Gastroesophageal sphincter (tissue), 4 donors: ENCODE measurements around the gene SHISA6. TPM values are rescaled to one million over a fixed set of nuclear protein-coding genes. Genes with fewer than 3 reads are reported as not detected.

Source experiments
- ATAC-seq: fragments of 150-250 bp; one replicate; pipeline ENCODE4 v1.9.1; 2016; ENCODE audit warnings: mild to moderate bottlenecking, moderate library complexity
- H3K27ac ChIP-seq, 4 donors: fragments of 200-600 bp; sonication (generic) in 3 of 4; 1 replicate in 3 of 4; 2 replicates in 1 of 4; pipeline ENCODE4 v1.5.1; 2016 to 2019
- H3K27me3 ChIP-seq: fragments of 200-600 bp; sonication (generic); one replicate; pipeline ENCODE4 v1.5.1; 2019
- H3K36me3 ChIP-seq, 2 donors: fragments of 200-600 bp; sonication (generic); one replicate each; pipeline ENCODE4 v1.5.1; 2019; ENCODE audit warnings: control low read depth in 1 of 2
- H3K4me1 ChIP-seq, 3 donors: fragments of 200-600 bp; sonication (generic); 1 replicate in 2 of 3; 2 replicates in 1 of 3; pipeline ENCODE4 v1.5.1; 2016 to 2019; ENCODE audit warnings: control low read depth in 2 of 3
- H3K4me3 ChIP-seq, 2 donors: fragments of 200-600 bp; sonication (generic); one replicate each; pipeline ENCODE4 v1.5.1; 2019; ENCODE audit warnings: mild to moderate bottlenecking in 1 of 2, moderate library complexity in 1 of 2
- H3K9me3 ChIP-seq, 3 donors: fragments of 200-600 bp; sonication (generic); one replicate each; pipeline ENCODE4 v1.5.1; 2017 to 2019; ENCODE audit warnings: control low read depth in 2 of 3
- EP300 ChIP-seq: sonication (generic); formaldehyde crosslinking; IDR thresholded peaks from one replicate; pipeline ENCODE4 v1.6.1; 2017; ENCODE audit warnings: antibody characterized with exemption, mild to moderate bottlenecking
- POLR2A ChIP-seq, 2 donors: fragments of 450-650 bp; IDR thresholded peaks; one replicate each; pipeline ENCODE4 v1.6.1; 2017; ENCODE audit warnings: antibody characterized with exemption in 2 of 2, mild to moderate bottlenecking in 2 of 2, moderate library complexity in 1 of 2
- POLR2AphosphoS5 ChIP-seq: sonication (generic); formaldehyde crosslinking; IDR thresholded peaks from one replicate; pipeline ENCODE4 v1.6.1; 2017; ENCODE audit warnings: antibody characterized with exemption
- WGBS, 2 donors: methylation state at CpG; one replicate each; pipeline ENCODE4 v1.1.5; 2018; ENCODE audit warnings: low coverage in 1 of 2; 5-methylcytosine and 5-hydroxymethylcytosine counted together
- total RNA-seq, 4 donors: library from RNA; depleted of rRNA; stranded (reverse); fragments of >200 nt; gene quantifications; one replicate each; pipeline ENCODE4 v1.1.0, GENCODE V29; 2016
- TF ChIP-seq, protein P1 (sequence below), 4 experiments: fragments of 200-600 bp in 2 of 4; fragments of 450-650 bp in 2 of 4; sonication (generic) in 1 of 4; IDR thresholded peaks; one replicate each; pipeline ENCODE4 v1.5.1; 2017 to 2019; ENCODE audit warnings: antibody characterized with exemption in 4 of 4, mild to moderate bottlenecking in 2 of 4, moderate library complexity in 2 of 4

SHISA6 gene
- total RNA-seq, result 1 to 10 TPM in 2 of 4 donors, under 1 TPM in 2; 0.31 to 1.5 (median 0.90) TPM

GRCh38 chr17:11240841-11241610 is at the start of gene SHISA6:
SHISA6 (plus strand) TSS chr17:11241213.
- Histone ChIP-seq H3K9me3 (no peaks in the 10 kb centered on the region), H3K27ac (peak within 1 kb of the TSS in 1 of 4 donors; percentile 35), H3K36me3 (no peaks in the 10 kb centered on the region), H3K27me3 (peaks cover 82% of the 10 kb centered on the region), H3K4me1 (peaks cover 0 to 16% (median 4%) of the 10 kb centered on the region in 3 donors), H3K4me3 (peak within 1 kb of the TSS in 1 of 2 donors; percentile 52)
- TF ChIP-seq POLR2A (IDR thresholded peaks at IDR 0.05) (no peak), EP300 (no peak), POLR2AphosphoS5 (no peak)
- TF ChIP-seq, protein P1, sequence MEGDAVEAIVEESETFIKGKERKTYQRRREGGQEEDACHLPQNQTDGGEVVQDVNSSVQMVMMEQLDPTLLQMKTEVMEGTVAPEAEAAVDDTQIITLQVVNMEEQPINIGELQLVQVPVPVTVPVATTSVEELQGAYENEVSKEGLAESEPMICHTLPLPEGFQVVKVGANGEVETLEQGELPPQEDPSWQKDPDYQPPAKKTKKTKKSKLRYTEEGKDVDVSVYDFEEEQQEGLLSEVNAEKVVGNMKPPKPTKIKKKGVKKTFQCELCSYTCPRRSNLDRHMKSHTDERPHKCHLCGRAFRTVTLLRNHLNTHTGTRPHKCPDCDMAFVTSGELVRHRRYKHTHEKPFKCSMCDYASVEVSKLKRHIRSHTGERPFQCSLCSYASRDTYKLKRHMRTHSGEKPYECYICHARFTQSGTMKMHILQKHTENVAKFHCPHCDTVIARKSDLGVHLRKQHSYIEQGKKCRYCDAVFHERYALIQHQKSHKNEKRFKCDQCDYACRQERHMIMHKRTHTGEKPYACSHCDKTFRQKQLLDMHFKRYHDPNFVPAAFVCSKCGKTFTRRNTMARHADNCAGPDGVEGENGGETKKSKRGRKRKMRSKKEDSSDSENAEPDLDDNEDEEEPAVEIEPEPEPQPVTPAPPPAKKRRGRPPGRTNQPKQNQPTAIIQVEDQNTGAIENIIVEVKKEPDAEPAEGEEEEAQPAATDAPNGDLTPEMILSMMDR (IDR thresholded peaks at IDR 0.05), result no peak
- no peak for ATAC-seq
- WGBS, 2 donors, result no CpG with 5 or more reads among the region's 126 CpGs

DNA sequence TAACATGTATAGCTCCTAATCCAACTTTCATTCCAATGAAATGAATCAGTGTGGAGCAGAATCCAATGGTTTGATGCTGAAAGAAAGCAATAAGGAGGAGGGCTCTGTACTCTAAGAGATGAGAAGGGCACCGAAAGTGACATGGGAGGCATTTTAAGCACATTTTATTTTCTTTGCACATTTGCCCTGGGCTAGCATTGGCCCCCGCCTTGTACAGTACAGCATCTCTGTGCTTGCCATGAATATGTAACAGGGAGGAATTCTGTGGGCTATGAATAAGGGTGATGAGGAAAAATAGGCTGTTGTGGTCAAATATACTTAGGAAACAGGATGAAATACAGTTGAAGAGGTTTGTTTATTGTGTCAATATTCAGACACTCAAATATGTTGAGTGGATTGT is 45.2 kb upstream of the SHISA6 start:
- WGBS, 2 donors, result 81 to 95% methylated on average over 2 of the region's 2 CpGs

GRCh38 chr17:11204991-11205390 is 36.0 kb upstream of the SHISA6 start:
- ATAC-seq, result no peak
- Histone ChIP-seq H3K4me1 (no peaks in the 10 kb centered on the region), H3K4me3 (no peak overlapping the region), H3K27me3 (no peaks in the 10 kb centered on the region), H3K36me3 (no peaks in the 10 kb centered on the region), H3K27ac (no peak overlapping the region), H3K9me3 (peaks cover 0 to 2% (median 0%) of the 10 kb centered on the region in 3 donors)
- TF ChIP-seq POLR2A (IDR thresholded peaks at IDR 0.05), result no peak
- no peak for TF ChIP-seq EP300
- TF ChIP-seq POLR2AphosphoS5, result no peak
- TF ChIP-seq, protein P1 (IDR thresholded peaks at IDR 0.05), result no peak
- WGBS, 2 donors, result 69 to 72% methylated on average over 3 of the region's 3 CpGs

More for the DNA sequence above, 45.2 kb upstream of the SHISA6 start:
- H3K27ac ChIP-seq, result no peak overlapping the region
- TF ChIP-seq POLR2AphosphoS5 (no peak), EP300 (no peak), POLR2A (IDR thresholded peaks at IDR 0.05) (no peak)
- TF ChIP-seq, protein P1 (IDR thresholded peaks at IDR 0.05), result no peak
- no peaks in the 10 kb centered on the region for H3K9me3 ChIP-seq
- H3K4me1 ChIP-seq, result no peaks in the 10 kb centered on the region
- H3K36me3 ChIP-seq, result no peaks in the 10 kb centered on the region
- no peak overlapping the region for H3K4me3 ChIP-seq
- ATAC-seq, result no peak
- H3K27me3 ChIP-seq, result no peaks in the 10 kb centered on the region

DNA sequence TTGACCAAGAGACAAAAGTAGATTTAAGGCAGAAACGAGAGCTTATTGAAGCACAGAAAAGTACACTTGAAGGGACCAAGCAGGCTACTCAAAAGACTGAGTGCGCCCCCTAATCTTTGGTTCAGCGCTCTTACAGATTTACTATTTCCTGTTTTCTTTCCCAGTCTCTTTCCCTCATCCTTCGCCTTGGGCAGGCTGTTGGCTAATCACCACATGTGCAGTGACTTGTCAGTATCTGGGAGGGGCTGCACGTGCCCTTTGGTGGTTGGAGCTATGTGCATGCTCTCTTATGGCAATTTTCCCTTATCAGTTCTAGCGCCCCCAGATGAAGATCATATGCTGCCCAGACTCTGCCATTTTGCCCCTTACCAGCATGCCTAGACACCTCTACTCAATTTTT is 35.4 kb upstream of the SHISA6 start:
- Histone ChIP-seq H3K9me3 (peaks cover 0 to 9% (median 0%) of the 10 kb centered on the region in 3 donors), H3K27me3 (no peaks in the 10 kb centered on the region), H3K27ac (no peak overlapping the region), H3K4me3 (no peak overlapping the region), H3K4me1 (no peaks in the 10 kb centered on the region), H3K36me3 (no peaks in the 10 kb centered on the region)
- ATAC-seq, result no peak
- 68 to 79% methylated on average over 4 to 6 of the region's 6 CpGs for WGBS, 2 donors
- TF ChIP-seq, protein P1 (IDR thresholded peaks at IDR 0.05), result no peak
- TF ChIP-seq POLR2A (IDR thresholded peaks at IDR 0.05) (no peak), EP300 (no peak), POLR2AphosphoS5 (no peak)

GRCh38 chr17:11209906-11210305 is 31.1 kb upstream of the SHISA6 start:
- 62 to 64% methylated on average over 2 of the region's 2 CpGs for whole genome bisulfite sequencing, 2 donors
- no peaks in the 10 kb centered on the region for H3K4me1 ChIP-seq
- no peak for ATAC-seq
- no peak overlapping the region for H3K27ac ChIP-seq
- peaks cover 0 to 24% (median 0%) of the 10 kb centered on the region in 3 donors for H3K9me3 ChIP-seq
- H3K27me3 ChIP-seq, result no peaks in the 10 kb centered on the region
- no peak overlapping the region for H3K4me3 ChIP-seq
- no peak for TF ChIP-seq EP300
- no peak for TF ChIP-seq POLR2AphosphoS5
- no peaks in the 10 kb centered on the region for H3K36me3 ChIP-seq
